Stimulated activated CD8-positive, alpha-beta memory T cell treated with anti-CD3 and anti-CD28 coated beads, Interleukin-4, amount 100 ng/mL, for 1 hour (primary cell): ENCODE results near the gene MED15.
"Not testable (repeated sequence)": the region's sequence is repeated elsewhere in the genome, so short reads cannot be mapped to it uniquely, and the experiment has no call there.

Experiments
- DNase-seq, 2 donors: peaks; one replicate each; pipeline ENCODE4 v3.0.0-alpha.2; 2020; ENCODE audit warnings: low read depth in 2 of 2, low spot score in 1 of 2

Gene MED15

DNA sequence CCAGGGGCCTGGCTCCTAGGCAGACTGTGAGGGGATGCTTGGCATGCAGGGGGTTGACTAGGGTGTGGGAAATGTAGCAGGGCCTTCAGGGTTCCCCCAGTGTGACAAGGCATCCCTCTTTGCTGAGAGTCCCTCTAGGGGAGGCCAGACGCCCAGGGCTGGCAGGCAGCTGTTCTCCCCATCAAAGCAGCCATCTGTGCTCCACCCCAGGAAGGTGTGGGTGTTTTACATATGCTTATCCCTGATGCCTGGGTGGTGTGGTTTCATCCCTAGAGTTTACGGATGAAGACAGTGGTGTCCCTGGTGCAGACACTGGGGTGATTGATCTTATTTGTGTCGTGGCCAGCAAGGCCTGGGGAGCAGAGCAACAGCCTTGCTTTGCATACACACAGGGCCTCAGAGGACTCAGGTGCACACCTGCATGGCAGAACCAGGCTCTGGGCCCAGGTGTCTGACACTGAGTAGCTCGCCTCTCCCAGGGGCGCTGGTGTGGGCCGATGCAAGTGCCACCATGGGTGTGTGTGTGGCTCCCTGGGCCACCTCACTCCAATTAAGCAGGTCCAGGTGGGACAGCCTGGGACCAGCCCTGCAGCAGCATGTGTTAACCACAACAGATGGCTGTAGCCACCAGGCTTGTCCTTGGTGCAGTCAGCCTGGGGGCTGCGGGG, 74.2 kb downstream of the MED15 start:
- no peak for DNase-seq

DNA sequence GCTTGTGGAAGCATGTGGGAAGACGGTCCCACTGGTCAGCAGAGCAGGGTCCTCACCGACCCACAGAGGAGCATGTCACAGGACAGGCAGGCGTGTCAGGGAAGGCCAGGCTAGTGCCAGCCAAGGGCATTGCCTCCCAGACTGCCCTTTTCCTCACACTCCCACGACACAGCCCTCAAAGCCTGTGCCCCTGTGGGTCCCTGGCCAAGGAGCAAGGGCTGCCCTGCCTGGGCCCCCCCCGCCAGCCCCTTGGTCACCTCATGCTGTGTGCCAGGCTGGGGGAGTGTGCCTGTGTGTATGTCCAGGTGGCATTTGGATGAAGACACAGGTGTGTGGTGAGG, 74.7 kb downstream of the MED15 start:
- DNase-seq = no peak

DNA sequence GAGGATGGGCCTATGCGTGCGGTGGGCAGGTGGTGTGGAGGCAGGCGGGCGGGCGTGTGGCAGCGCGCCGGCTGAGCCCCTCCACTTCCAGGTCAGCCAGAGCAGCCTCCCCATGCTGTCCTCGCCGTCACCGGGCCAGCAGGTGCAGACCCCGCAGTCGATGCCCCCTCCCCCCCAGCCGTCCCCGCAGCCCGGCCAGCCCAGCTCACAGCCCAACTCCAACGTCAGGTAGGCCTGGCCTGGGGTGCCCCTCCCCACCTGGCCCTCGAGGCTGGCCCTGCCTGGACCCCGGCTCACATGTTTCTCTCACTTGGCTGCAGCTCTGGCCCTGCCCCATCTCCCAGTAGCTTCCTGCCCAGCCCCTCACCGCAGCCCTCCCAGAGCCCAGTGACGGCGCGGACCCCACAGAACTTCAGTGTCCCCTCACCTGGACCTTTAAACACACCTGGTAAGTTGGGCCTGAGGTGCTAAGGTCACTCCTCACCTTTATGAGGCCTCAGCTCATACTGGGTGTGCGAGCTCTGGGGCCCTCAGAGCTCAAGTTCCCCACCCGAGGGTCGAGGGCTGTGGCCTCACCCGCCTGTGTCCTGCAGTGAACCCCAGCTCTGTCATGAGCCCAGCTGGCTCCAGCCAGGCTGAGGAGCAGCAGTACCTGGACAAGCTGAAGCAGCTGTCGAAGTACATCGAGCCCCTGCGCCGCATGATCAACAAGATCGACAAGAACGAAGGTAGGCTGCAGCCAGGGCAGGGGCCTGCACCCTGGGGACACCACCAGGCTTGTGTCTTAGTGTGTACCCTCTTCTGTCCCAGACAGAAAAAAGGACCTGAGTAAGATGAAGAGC, 75.3 kb downstream of the MED15 start:
- DNase-seq = no peak

- no peak for DNase-seq
Measured at GRCh38 chr22:20583471-20583922, 76.1 kb downstream of the MED15 start.

- DNase-seq = no peak
Measured at GRCh38 chr22:20584029-20584871, 76.8 kb downstream of the MED15 start.

DNA sequence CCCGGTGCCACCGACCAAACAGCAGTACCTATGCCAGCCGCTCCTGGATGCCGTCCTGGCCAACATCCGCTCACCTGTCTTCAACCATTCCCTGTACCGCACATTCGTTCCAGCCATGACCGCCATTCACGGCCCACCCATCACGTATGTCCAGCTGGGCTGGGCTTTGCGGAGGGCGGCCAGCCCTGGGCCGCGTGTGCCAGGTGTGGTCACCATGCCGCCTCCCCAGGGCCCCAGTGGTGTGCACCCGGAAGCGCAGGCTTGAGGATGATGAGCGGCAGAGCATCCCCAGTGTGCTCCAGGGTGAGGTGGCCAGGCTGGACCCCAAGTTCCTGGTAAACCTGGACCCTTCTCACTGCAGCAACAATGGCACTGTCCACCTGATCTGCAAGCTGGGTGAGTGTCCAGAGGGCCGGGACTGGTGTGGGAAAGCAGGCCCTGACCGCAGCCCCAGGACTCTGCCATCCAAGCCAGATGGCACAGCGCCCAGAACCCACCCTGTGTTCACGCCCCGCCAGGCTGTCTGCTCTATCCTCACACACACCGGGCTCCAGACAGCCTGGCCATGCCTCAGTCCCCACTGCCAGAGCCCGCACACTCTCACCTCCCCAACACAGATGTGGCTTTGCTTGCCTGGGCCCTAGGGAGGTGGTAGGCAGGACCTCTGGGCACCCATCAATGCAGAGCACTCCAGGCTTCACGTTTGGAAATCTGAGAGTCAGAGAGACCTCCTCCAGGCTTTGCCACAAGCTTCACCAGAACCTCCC, 77.6 kb downstream of the MED15 start:
- DNase-seq = no peak

- DNase-seq = no peak
Measured at GRCh38 chr22:20585639-20586402, 78.4 kb downstream of the MED15 start.

- DNase-seq = no peak
Measured at GRCh38 chr22:20586403-20586745, 79.0 kb downstream of the MED15 start.

DNA sequence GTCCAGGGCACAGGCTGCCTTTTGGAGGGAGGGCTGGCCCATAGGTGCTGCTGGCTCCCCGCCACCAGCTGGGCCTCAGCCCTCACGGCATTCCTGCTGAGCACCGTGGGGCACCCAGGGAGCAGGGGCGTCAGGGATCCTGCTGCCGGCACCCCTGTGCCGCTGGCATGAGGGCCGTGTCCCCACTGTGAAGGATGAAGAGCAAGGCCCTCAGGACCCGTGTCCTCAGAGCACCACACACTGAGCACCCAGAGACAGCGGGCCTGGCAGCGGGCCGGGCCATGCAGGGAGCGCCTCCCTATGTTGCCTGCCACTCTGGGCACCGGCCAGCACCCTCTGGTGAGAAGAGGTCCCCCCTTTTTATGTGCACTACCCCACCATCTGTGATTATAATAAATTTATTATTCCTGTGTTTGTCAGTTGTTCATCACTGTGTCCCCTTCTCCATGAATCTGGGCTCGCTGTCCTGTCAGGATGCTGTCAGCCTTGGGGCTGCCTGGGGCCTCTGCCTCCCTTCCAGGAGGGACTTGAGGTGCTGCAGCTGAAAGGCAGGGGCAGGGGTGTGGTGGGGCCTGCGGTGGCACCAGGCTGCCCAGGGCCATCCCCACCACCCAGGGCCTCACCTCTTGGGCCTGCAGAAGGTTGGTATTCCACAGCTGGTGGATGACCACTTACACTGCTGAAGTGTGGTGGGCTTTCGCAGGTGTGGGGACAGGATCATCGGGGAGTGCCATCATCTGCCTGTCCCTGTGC, 80.0 kb downstream of the MED15 start:
- DNase-seq = no peak

GRCh38 chr22:20588092-20588842, 80.9 kb downstream of the MED15 start:
- no peak for DNase-seq

GRCh38 chr22:20588843-20589581, 81.6 kb downstream of the MED15 start:
- no peak for DNase-seq

GRCh38 chr22:20589614-20590476, 82.4 kb downstream of the MED15 start:
- DNase-seq = no peak

DNA sequence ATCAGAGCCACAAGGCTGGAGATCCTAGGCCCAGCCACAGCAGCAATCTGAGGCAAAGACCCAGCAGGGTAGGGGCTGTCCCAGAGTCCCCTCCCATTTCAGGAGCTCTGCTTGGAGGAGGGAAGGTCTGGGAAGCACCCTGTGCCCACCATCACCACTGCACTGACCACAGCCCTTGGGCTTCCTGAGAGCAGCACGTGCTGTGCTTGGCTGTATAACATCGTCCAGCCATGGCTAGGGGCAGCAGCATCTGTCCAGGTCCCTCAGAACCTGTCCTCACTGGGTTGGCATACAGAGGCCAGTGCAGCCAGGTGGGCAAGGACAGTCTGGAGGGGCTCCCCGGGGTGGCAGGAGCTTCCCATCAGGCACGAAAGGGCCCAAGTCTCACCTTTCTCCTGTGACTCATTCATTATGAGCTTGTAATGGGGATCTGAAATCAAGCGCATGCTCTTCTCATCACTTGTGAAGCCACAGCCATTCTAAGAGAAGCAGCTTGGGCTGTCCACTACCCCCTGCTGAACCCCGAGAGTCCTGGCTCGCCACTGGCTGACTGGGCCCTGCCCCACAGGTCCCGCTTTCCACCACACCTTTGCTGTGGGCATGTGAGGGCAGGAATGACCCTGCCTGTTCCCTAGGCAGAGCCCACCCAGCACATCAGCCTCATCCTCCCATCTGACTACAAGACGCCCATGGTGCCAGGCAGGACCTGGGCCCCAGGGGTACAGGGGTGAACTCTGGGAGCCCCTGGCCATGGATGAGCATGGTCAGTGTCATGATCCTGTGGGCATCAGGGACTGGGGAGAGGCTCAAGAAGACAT, 83.3 kb downstream of the MED15 start:
- no peak for DNase-seq

GRCh38 chr22:20591295-20591645, 83.9 kb downstream of the MED15 start:
- no peak for DNase-seq

DNA sequence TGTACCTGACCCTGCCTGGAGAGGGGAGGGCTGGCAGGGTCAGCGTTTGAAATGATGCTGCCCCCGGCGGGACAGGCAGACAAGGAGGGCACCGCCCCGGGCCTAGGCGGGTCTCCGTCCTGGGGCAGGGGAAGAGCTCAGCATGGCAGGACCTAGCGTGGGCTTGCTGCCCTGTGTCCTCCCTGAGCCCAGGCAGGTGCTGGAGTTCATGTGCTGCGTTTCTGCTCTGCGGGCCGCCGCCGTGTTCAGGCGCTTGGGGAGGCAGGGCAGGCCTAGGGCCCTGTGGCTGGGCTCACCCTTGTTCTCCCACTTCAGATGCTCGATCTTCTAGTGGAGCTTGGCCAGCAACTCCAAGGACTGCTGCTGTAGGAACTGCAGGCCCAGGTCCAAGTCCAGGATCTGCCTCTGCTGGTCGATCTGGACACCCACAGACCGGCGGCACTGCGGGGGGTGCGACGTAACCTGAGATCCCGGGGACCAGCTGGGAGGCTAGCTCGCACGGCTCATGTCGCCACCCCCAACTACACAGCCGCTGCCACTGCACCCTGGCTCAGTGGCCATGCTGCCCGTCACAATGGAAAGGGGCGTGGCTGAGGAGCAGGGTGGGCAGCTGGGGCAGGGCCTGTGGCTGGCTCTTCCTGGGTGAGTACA, 84.4 kb downstream of the MED15 start:
- DNase-seq = no peak

DNA sequence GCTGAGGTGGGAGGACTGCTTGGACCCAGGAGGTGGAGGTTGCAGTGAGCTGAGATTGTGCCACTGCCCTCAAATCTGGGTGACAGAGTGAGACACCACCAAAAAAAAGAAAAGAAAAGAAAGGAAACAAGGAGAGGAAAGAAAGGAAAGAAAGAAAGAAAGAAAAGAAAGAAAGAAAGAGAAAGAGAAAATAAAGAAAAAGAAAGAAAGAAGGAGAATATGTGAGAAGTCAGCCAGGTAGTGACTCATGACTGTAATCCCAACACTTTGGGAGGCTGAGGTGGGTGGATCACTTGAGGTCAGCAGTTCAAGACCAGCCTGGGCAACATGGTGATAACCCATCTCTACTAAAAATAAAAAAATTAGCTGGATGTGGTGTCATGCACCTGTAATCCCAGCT, 86.6 kb downstream of the MED15 start:
- DNase-seq = not testable (repeated sequence)
